ENCODE data around the gene COL8A1. TPM values are rescaled to one million over a fixed set of nuclear protein-coding genes. Genes with fewer than 3 reads are reported as not detected.

The COL8A1 gene
- total and polyA plus RNA-seq, 2 donors (not counting 1 experiment from before 2014, with no cell fraction given), result 0.12 TPM; not detected in 1

GRCh38 chr3:99810403-99810802 lies 172.0 kb downstream of the COL8A1 start:
- H3K27ac Mint-ChIP-seq, result no peak overlapping the region
- H3K27me3 ChIP-seq (replicated peaks in 1 of 4; ENCODE audit: control extremely low read depth in 1 of 4, control insufficient read depth in 3 of 4, insufficient read depth in 4 of 4, low read length in 3 of 4), result no peaks in the 10 kb centered on the region
- no peaks in the 10 kb centered on the region for H3K79me2 ChIP-seq (ENCODE audit: control insufficient read depth, insufficient read depth, low read length)
- H3K4me1 Mint-ChIP-seq, result peaks cover under 1% of the 10 kb centered on the region
- POLR2A ChIA-PET, result no interaction called here
- no peak overlapping the region for H3K9ac ChIP-seq (ENCODE audit: low read length)
- no peak overlapping the region for H3K27ac ChIP-seq (ENCODE audit: low read length in 2 of 2)
- no CpG with 5 or more reads among the region's 1 CpG for WGBS (ENCODE audit: insufficient coverage)
- ATAC-seq (ENCODE audit: low read depth) (no peak), DNase-seq (no peak)
- no peak overlapping the region for H3K4me3 Mint-ChIP-seq
- intact Hi-C loops (cut with micrococcal nuclease), result loop anchor here (10.0 kb wide), 1 partner anchor 1216 kb away; the partner anchor contains the start of gene CPOX
- no peaks in the 10 kb centered on the region for H3K36me3 ChIP-seq (replicated peaks in 1 of 2; ENCODE audit: control extremely low read depth in 1 of 2, control insufficient read depth in 1 of 2, extremely low read depth in 1 of 2, insufficient read depth in 2 of 2, low read length in 1 of 2)
- no peak overlapping the region for H3K4me2 ChIP-seq (replicated peaks; ENCODE audit: low read depth, low read length, poor library complexity, severe bottlenecking)
- H4K20me1 ChIP-seq (ENCODE audit: control insufficient read depth, insufficient read depth, low read length, poor library complexity, severe bottlenecking), result no peaks in the 10 kb centered on the region
- no peaks in the 10 kb centered on the region for H3K4me1 ChIP-seq (ENCODE audit: control insufficient read depth in 2 of 2, insufficient read depth in 2 of 2, low read length in 2 of 2)
- TF ChIP-seq CTCF (IDR thresholded peaks at IDR 0.05) (no peak), EZH2 (IDR thresholded peaks at IDR 0.05; ENCODE audit: borderline replicate concordance, insufficient read depth, low read depth, low read length, poor library complexity, severe bottlenecking) (no peak)
- CTCF ChIA-PET, result interaction anchor here (0.8 to 1.8 kb wide), 3 partner anchors 9 to 33 kb away, joined by 3 to 6 read pairs (median 3); no protein-coding TSS in a partner anchor
- peaks cover 5% of the 10 kb centered on the region for H3K9me3 Mint-ChIP-seq (ENCODE audit: insufficient read depth)
- no peak overlapping the region for H2AFZ ChIP-seq (ENCODE audit: insufficient read depth, low read depth, low read length, poor library complexity, severe bottlenecking)
- peaks cover 0 to 6% (median 5%) of the 10 kb centered on the region in 3 donors for H3K9me3 ChIP-seq (ENCODE audit: control extremely low read depth in 1 of 3, control insufficient read depth in 2 of 3, insufficient read depth in 1 of 3, low read length in 2 of 3)
- no peaks in the 10 kb centered on the region for H3K27me3 Mint-ChIP-seq
- H3K4me3 ChIP-seq (ENCODE audit: control extremely low read depth in 1 of 5, extremely low read depth in 1 of 5, insufficient read depth in 1 of 5, low read depth in 2 of 5, low read length in 4 of 5), result no peak overlapping the region

GRCh38 chr3:99817047-99817436 lies 178.6 kb downstream of the COL8A1 start:
- peak overlapping the region; percentile 99 for H3K4me3 Mint-ChIP-seq
- Histone ChIP-seq H3K27ac (ENCODE audit: low read length in 2 of 2) (peak overlapping the region; percentile 85 to 91), H2AFZ (ENCODE audit: insufficient read depth, low read depth, low read length, poor library complexity, severe bottlenecking) (peak overlapping the region; percentile 72), H3K79me2 (ENCODE audit: control insufficient read depth, insufficient read depth, low read length) (peaks cover 25% of the 10 kb centered on the region), H3K9me3 (ENCODE audit: control extremely low read depth in 1 of 3, control insufficient read depth in 2 of 3, insufficient read depth in 1 of 3, low read length in 2 of 3) (no peaks in the 10 kb centered on the region), H3K4me1 (ENCODE audit: control insufficient read depth in 2 of 2, insufficient read depth in 2 of 2, low read length in 2 of 2) (peaks cover 16 to 17% of the 10 kb centered on the region in 2 donors), H3K4me2 (replicated peaks; ENCODE audit: low read depth, low read length, poor library complexity, severe bottlenecking) (peak overlapping the region; percentile 70), H3K27me3 (replicated peaks in 1 of 4; ENCODE audit: control extremely low read depth in 1 of 4, control insufficient read depth in 3 of 4, insufficient read depth in 4 of 4, low read length in 3 of 4) (no peaks in the 10 kb centered on the region), H3K36me3 (replicated peaks in 1 of 2; ENCODE audit: control extremely low read depth in 1 of 2, control insufficient read depth in 1 of 2, extremely low read depth in 1 of 2, insufficient read depth in 2 of 2, low read length in 1 of 2) (no peaks in the 10 kb centered on the region), H3K9ac (ENCODE audit: low read length) (peak overlapping the region; percentile 85), H4K20me1 (ENCODE audit: control insufficient read depth, insufficient read depth, low read length, poor library complexity, severe bottlenecking) (no peaks in the 10 kb centered on the region), H3K4me3 (ENCODE audit: control extremely low read depth in 1 of 5, extremely low read depth in 1 of 5, insufficient read depth in 1 of 5, low read depth in 2 of 5, low read length in 4 of 5) (peak overlapping the region; percentile 71 to 99 (median 89))
- intact Hi-C loops (cut with micrococcal nuclease), result loop anchor here (1.0 to 10.0 kb wide), 9 partner anchors 14 to 1755 kb away; partner anchors contain the start of genes CLDND1, CPOX, LNP1 and NIT2
- H3K9me3 Mint-ChIP-seq (ENCODE audit: insufficient read depth), result no peaks in the 10 kb centered on the region
- ChIA-PET POLR2A (interaction anchor here (1.4 kb wide), 1 partner anchor 444 kb away, joined by 8 read pairs; the partner anchor contains the start of gene TBC1D23), CTCF (interaction anchor here (0.6 to 1.9 kb wide), 8 partner anchors 8 to 775 kb away, joined by 3 to 16 read pairs (median 4); partner anchors contain the start of gene NIT2)
- WGBS (ENCODE audit: insufficient coverage), result 2% methylated on average over 8 of the region's 15 CpGs
- H3K4me1 Mint-ChIP-seq, result peaks cover 39% of the 10 kb centered on the region
- ATAC-seq (ENCODE audit: low read depth) (no peak), DNase-seq (no peak)
- TF ChIP-seq EZH2 (IDR thresholded peaks at IDR 0.05; ENCODE audit: borderline replicate concordance, insufficient read depth, low read depth, low read length, poor library complexity, severe bottlenecking) (no peak), CTCF (IDR thresholded peaks at IDR 0.05) (no peak)
- H3K27ac Mint-ChIP-seq, result peak overlapping the region; percentile 100
- no peaks in the 10 kb centered on the region for H3K27me3 Mint-ChIP-seq
